ENCODE data around the gene NUDT14. TPM values are rescaled to one million over a fixed set of nuclear protein-coding genes. Genes with fewer than 3 reads are reported as not detected.

NUDT14 gene
- polyA plus RNA-seq, 6 donors from 2014 or later: 4.4 to 20.6 (median 9.1) TPM

DNA sequence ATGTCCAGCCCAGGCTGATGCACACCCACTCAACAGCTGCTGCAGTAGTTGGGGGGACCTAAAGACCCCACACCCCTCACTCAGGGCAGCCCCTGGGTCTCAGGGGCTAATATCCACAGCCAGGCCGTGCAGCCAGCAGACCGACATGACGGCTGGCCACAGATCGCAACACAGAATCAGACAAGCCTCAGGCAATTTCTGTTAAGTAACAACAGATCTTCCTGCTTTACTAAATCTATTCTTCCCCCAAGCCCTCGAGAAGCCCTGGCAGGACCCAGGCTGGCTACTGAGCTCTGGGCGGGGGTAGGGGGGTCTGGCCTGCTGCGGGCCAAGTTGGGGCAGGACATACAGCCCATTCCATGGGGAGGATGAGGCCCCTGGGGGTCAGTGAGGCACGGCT is 28.0 kb upstream of the NUDT14 start:
- no peaks in the 10 kb centered on the region for H3K36me3 Mint-ChIP-seq

DNA sequence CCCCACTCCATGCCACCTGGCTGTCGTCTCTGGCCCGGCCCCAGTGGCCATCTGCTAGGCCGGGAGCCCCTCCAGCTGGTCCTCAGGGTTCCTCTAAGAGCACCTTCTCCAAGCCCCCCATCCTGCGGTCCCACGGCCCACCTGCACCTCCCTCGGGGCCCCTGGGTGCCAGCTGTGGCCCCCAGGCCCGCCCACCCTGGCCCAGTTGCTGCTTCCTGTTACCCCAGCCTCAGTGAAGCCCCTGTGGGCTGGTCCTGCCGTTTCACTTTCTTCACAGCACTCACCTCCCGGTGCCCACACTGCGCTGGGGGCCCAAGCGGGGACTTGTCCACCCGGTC is 27.6 kb upstream of the NUDT14 start:
- peak overlapping the region in 1 of 8 donors; percentile 75 for H3K4me3 Mint-ChIP-seq
- peaks cover 0 to 15% (median 7%) of the 10 kb centered on the region in 3 donors for H3K4me1 Mint-ChIP-seq
- ATAC-seq (ENCODE audit: low read depth in 2 of 2) (no peak), DNase-seq (no peak)
- no peaks in the 10 kb centered on the region for H3K36me3 Mint-ChIP-seq
- peak overlapping the region in 1 of 6 donors; percentile 20 for H3K27ac Mint-ChIP-seq
- H3K9me3 Mint-ChIP-seq: no peaks in the 10 kb centered on the region
- no peaks in the 10 kb centered on the region for H3K27me3 Mint-ChIP-seq

More for the DNA sequence above, 28.0 kb upstream of the NUDT14 start:
- Mint-ChIP-seq H3K27me3 (no peaks in the 10 kb centered on the region), H3K9me3 (no peaks in the 10 kb centered on the region), H3K4me3 (no peak overlapping the region), H3K4me1 (peaks cover 0 to 15% (median 7%) of the 10 kb centered on the region in 3 donors), H3K27ac (peak overlapping the region in 1 of 6 donors; percentile 20)
- DNase-seq (no peak), ATAC-seq (ENCODE audit: low read depth in 2 of 2) (no peak)

DNA sequence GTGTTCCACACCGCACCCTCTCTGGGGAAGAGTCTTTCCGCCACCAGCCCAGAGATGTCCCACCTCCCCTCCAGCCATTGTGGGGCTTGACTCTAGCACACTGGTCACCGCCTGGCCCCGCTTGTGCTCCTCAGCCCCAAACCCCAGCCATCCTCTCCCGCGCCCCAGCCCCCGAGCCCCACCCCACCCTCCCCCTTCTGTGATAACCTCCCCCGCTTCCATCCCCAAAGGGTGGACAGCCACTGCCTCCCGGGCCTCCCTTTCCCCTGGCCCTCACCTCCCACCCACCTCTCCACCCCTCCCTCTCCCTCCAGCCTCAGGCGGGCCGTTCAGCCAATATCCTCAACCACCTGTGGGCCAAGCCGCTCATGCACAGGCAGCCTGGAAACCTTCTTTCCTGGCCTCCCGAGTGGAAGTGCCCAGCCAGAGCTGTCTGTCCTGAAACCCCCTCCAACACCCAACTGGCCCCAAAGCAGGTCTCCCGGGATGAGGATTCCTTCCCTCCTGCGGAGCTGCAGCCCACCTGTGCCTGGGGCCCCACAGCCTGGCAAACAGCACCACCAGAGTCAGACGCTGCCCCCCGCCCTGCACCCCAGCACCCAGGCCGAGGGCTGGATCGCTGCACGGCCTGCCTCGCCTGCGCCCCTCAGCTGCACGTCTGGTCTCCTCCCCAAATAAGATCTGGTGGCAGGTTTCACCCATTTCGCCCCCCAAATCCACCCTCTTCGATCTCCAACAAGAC is 27.1 kb upstream of the NUDT14 start:
- H3K4me1 Mint-ChIP-seq: peaks cover 0 to 15% (median 7%) of the 10 kb centered on the region in 3 donors
- H3K27me3 Mint-ChIP-seq: no peaks in the 10 kb centered on the region
- ATAC-seq (ENCODE audit: low read depth in 2 of 2): no peak
- DNase-seq: no peak
- peak overlapping the region in 1 of 8 donors; percentile 75 for H3K4me3 Mint-ChIP-seq
- no peaks in the 10 kb centered on the region for H3K9me3 Mint-ChIP-seq
- H3K36me3 Mint-ChIP-seq: no peaks in the 10 kb centered on the region
- peak overlapping the region in 1 of 6 donors; percentile 29 for H3K27ac Mint-ChIP-seq

DNA sequence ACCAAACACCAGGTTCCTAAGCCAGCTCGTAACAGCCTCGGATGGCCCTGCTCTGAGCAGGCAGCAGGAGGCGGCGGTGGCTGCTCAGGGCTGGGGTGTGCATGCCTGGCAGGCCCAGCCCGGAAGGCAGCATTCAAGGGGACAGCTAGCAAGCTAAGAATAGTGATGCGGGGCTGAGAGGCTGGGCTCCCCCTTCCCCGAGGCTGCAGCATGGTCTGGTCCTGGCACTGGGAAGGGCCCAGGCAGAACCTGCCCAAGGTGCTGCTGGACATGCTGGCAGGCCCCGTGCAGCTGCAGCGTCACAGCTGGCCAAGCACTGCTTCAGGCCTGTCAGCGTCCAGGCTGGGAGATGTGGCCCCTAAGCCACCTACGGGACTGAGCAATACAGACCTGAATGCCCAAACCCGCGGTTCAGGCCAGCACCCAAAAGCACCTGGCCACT is 26.4 kb upstream of the NUDT14 start:
- Mint-ChIP-seq H3K4me1 (peaks cover 0 to 16% (median 8%) of the 10 kb centered on the region in 3 donors), H3K36me3 (no peaks in the 10 kb centered on the region), H3K27ac (no peak overlapping the region), H3K9me3 (no peaks in the 10 kb centered on the region), H3K27me3 (no peaks in the 10 kb centered on the region), H3K4me3 (no peak overlapping the region)
- ATAC-seq (ENCODE audit: low read depth in 2 of 2) (no peak), DNase-seq (no peak)

DNA sequence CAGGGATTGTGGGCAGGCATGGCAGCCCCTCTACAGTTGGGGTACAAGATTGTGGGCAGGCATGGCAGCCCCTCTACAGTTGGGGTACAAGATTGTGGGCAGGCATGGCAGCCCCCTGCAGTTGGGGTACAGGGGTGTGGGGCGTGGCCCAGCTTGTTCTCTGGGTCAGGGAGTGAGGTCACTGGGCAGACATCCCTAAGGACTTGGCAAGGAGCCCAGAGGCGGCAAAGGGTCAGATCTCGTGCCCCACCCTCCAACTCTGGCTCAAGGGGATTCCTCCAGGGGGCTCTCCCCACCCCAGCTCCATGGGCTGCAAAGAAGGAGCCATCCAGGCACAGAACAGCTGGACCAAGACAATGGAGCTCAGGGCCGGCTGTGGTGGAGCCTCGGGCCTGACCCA is 25.8 kb upstream of the NUDT14 start:
- no peak for DNase-seq
- H3K36me3 Mint-ChIP-seq: no peaks in the 10 kb centered on the region
- peaks cover 3 to 22% (median 13%) of the 10 kb centered on the region in 3 donors for H3K4me1 Mint-ChIP-seq
- no peaks in the 10 kb centered on the region for H3K9me3 Mint-ChIP-seq
- H3K27me3 Mint-ChIP-seq: peaks cover 0 to under 1% (median 0%) of the 10 kb centered on the region in 3 donors
- H3K27ac Mint-ChIP-seq: no peak overlapping the region
- ATAC-seq (ENCODE audit: low read depth in 2 of 2): no peak
- H3K4me3 Mint-ChIP-seq: no peak overlapping the region

DNA sequence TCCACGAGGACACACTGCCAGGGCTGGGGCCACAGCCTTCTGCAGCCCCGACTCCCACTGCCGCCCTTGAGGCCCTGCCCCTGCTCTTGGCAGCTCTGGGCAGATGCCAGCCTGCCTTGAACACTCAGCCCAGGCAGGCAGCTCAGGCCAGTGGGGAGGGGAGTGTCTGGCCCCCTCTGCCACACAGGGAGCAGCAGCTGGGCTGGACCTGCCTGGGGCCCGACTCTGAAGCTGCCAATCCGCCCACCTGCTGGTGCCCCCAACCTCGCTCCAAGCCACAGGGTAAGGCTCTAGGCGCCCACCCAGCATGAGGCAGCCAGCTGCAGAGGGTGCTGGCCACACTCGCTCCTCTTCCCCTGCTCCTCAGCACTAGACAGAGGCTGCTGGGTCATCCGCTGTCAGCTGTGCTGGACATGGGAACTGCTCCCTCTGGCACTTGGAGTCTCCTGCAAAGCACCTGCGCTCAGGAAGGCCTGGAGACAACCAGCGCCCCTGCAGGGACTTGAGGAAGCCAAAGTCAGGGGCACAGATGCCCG is 24.6 kb upstream of the NUDT14 start:
- no peak for ATAC-seq (ENCODE audit: low read depth in 2 of 2)
- Mint-ChIP-seq H3K9me3 (no peaks in the 10 kb centered on the region), H3K27ac (no peak overlapping the region), H3K36me3 (no peaks in the 10 kb centered on the region), H3K27me3 (peaks cover 0 to 6% (median 2%) of the 10 kb centered on the region in 3 donors), H3K4me1 (peaks cover 7 to 26% (median 17%) of the 10 kb centered on the region in 3 donors), H3K4me3 (no peak overlapping the region)
- DNase-seq: no peak

DNA sequence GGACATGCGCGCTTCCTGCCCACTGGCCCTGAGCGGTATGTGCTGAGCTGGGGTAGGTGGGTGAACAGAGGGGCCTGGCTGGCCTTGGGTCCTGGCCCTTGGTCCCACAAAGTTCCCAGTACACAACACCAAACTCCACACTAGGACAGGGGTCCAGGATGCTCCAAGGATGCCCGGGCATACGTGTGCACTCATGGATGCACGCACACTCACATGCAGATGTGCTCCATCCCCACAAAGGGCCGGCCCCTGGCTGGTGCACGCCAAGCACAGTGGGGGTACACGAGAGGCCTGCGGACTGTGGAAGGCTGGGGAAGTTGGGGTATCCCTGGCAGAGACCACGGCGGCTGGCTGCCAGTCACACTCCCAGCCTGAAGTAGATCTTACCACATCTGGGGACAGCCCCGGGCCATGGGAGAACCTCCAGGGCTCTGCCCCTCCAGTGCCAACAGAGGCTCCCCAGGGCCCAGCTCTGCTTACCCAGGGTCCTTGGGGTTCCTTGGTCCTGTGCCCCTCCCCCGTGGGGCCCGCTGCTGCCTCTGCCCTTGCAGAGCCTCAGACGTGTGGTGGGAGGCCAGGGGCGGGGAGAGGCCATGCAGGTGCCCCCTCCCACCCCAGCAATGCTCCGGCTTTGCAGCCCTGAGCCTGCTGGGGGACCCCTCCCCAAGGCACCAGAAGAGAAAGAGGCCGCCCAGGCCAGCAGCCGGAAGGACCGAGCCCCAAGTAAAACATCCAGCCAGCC is 24.0 kb upstream of the NUDT14 start:
- no peak overlapping the region for H3K27ac Mint-ChIP-seq
- H3K4me1 Mint-ChIP-seq: peaks cover 7 to 26% (median 19%) of the 10 kb centered on the region in 3 donors
- H3K9me3 Mint-ChIP-seq: no peaks in the 10 kb centered on the region
- no peak for DNase-seq
- ATAC-seq (ENCODE audit: low read depth in 2 of 2): no peak
- no peaks in the 10 kb centered on the region for H3K36me3 Mint-ChIP-seq
- no peak overlapping the region for H3K4me3 Mint-ChIP-seq
- H3K27me3 Mint-ChIP-seq: peaks cover 0 to 13% (median 8%) of the 10 kb centered on the region in 3 donors

DNA sequence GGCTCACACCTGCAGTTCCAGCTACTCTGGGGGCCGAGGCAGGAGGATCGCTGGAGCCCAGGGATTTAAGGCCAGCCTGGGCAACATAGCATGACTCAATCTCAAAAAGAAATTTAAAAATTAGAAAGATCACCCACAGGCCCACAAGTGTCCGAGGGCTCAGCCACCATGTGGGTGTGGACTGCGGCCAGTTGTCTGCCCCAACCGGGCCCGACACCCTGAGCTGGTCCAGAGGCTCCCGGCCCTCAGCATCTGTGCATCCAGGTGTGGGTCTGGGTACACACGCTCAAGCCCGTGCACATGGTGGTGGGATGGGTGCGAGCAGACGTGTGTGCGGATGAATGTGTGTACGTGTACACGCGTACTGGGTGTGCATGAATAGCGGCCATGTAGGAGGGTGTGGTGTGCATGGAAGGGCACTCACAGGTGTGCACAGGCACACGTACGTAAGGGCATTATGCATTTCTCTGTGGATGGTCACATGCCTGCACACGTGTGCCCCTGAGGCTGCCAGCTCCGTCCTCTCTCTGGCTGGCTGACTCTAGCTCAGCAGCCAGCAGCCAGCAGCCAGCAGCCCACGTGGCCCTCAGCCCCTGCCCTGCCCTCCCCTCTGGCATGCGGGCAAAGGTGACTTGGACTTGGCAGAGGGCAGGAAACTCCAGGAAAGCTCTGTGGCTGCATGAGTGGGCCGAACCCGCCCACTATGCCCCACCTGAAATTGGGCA is 23.3 kb upstream of the NUDT14 start:
- no peak for DNase-seq
- ATAC-seq (ENCODE audit: low read depth in 2 of 2): peak; percentile 20 to 51
- Mint-ChIP-seq H3K36me3 (no peaks in the 10 kb centered on the region), H3K4me1 (peaks cover 7 to 26% (median 19%) of the 10 kb centered on the region in 3 donors), H3K27ac (peak overlapping the region in 4 of 6 donors; percentile 47 to 78 (median 61)), H3K4me3 (no peak overlapping the region), H3K27me3 (peaks cover 3 to 20% (median 16%) of the 10 kb centered on the region in 3 donors), H3K9me3 (no peaks in the 10 kb centered on the region)

DNA sequence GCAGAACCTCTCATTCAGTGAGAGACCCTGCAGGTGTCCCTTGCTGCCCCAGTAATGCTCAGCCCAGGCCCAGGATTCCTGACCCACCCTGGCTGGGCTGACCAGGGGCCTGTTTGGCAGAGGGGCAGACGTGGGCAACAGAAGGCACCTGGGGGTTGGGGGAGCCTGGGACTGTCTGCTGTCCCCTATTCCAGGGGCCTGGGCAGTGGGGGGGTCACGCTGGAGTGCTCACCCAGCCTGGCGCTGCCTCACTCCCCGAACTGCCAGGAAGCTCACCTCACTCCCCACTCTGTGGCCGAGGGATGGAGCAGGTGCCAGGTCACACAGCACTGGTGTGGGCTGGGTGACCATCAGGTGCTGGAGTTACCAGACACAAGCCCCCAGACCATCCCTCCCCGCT is 22.6 kb upstream of the NUDT14 start:
- DNase-seq (no peak), ATAC-seq (ENCODE audit: low read depth in 2 of 2) (no peak)
- peaks cover 7 to 25% (median 21%) of the 10 kb centered on the region in 3 donors for H3K4me1 Mint-ChIP-seq

DNA sequence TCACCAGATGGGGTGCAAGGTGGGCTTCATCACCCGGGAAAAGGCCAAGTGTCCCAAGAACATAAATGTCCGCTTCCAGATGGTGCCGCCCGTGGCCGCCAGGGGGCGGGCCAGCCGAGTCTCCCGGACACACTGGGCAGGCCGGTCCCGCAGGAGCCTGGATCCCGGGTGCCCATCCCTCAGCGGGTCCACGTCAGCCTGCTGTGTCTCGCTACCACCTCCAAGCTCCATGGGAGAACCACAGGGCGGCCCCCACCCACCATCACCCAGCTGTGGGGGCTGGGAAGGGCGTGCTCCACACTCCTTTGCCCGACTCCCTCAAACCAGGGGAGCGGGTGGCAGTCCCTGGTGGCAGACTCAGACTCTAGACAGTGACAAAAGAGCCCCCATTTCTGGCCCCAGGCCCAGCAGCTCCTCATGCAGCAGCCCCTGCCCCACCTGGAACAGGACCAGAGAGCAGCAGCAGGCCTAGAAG is 22.0 kb upstream of the NUDT14 start:
- ATAC-seq (ENCODE audit: low read depth in 2 of 2) (peak; percentile 38 to 49), DNase-seq (peak; percentile 52)
- Mint-ChIP-seq H3K36me3 (no peaks in the 10 kb centered on the region), H3K9me3 (no peaks in the 10 kb centered on the region), H3K4me3 (peak overlapping the region in 1 of 8 donors; percentile 30), H3K27ac (peak overlapping the region in 2 of 6 donors; percentile 26 to 65), H3K4me1 (peaks cover 7 to 22% (median 21%) of the 10 kb centered on the region in 3 donors), H3K27me3 (peaks cover 14 to 33% (median 28%) of the 10 kb centered on the region in 3 donors)

More for the DNA sequence above, 22.6 kb upstream of the NUDT14 start:
- H3K4me3 Mint-ChIP-seq: no peak overlapping the region
- peak overlapping the region in 2 of 6 donors; percentile 19 to 72 for H3K27ac Mint-ChIP-seq
- peaks cover 8 to 27% (median 22%) of the 10 kb centered on the region in 3 donors for H3K27me3 Mint-ChIP-seq
- no peaks in the 10 kb centered on the region for H3K9me3 Mint-ChIP-seq
- no peaks in the 10 kb centered on the region for H3K36me3 Mint-ChIP-seq

DNA sequence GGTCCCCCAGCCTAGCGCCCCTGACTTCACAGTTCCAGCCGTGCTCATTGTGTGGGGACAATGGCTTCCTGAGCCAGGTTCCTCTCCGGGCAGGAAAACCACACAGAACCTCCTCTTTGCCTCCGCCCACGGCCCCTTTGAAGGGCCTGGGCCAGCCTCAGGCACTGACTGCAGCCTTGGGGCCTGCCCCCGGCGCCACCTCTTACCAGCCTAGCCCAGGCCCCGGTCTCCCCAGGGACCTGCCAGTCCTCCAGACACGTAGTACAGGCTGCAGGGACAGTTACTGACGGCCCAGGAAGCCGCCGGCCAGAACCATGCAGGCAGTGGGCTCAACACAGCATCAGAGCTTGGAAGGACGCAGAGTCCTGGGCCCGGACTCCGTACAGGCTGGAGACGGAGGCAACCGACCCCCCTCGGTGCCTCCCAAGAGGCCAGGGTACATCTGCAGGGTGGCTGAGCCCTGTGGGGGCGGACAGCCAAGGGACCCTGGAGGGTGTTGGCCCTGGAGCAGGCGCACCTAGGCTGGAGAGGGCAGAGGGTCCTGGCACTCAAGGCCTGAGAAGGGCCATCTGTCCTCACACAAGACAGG is 20.9 kb upstream of the NUDT14 start:
- no peaks in the 10 kb centered on the region for H3K9me3 Mint-ChIP-seq
- H3K27ac Mint-ChIP-seq: peak overlapping the region in 1 of 6 donors; percentile 79
- H3K4me1 Mint-ChIP-seq: peaks cover 7 to 22% (median 21%) of the 10 kb centered on the region in 3 donors
- peak overlapping the region in 5 of 8 donors; percentile 12 to 64 (median 43) for H3K4me3 Mint-ChIP-seq
- peak; percentile 31 to 32 for ATAC-seq (ENCODE audit: low read depth in 2 of 2)
- peak; percentile 34 for DNase-seq
- no peaks in the 10 kb centered on the region for H3K36me3 Mint-ChIP-seq
- peaks cover 17 to 44% (median 33%) of the 10 kb centered on the region in 3 donors for H3K27me3 Mint-ChIP-seq

DNA sequence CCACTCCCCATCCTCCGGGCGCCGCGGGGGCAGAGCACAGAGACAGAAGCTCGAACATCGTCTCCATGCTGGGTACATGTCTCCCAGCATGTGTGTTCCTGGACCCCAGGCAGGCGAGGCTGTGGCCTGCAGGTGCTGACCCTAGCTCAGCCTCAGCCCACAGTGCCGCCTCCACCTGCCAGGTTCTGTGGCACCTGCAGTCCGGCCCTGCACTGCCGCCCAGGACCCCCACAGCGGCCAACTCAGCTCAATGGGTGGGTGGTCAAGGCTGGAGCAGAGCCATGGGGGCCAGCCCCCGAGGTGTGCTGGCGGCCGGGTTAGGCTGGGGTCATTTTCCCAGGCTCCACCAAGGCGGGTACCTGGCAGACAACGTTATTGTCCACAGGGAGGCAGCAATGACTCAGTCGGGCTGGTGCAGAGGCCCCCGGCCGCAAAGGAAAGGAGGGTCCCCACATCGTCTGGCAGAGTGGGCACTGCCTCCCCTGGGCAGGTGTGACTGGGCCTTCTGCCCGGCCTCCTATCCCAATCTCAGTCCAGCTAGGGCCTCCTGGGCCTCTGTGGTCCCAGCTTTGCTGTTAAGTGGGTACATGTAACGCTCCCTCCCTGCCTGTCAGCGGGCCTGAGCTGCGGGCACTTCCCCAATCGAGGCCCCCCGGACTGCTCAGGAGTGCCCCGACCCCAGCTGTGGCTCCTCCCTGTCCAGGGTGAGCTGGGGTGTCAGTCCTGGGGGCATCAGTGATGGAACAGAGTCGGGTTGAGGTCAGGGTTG is 20.2 kb upstream of the NUDT14 start:
- H3K4me3 Mint-ChIP-seq: peak overlapping the region in 5 of 8 donors; percentile 12 to 64 (median 43)
- DNase-seq (no peak), ATAC-seq (ENCODE audit: low read depth in 2 of 2) (peak; percentile 4 to 11)
- H3K27me3 Mint-ChIP-seq: peaks cover 17 to 45% (median 33%) of the 10 kb centered on the region in 3 donors
- no peaks in the 10 kb centered on the region for H3K9me3 Mint-ChIP-seq
- no peaks in the 10 kb centered on the region for H3K36me3 Mint-ChIP-seq
- H3K27ac Mint-ChIP-seq: peak overlapping the region in 2 of 6 donors; percentile 47 to 54
- peaks cover 7 to 22% (median 21%) of the 10 kb centered on the region in 3 donors for H3K4me1 Mint-ChIP-seq

All from naive B cell (primary cell).